ENCODE results near the gene LILRB3.
"Not testable (repeated sequence)": the region's sequence is repeated elsewhere in the genome, so short reads cannot be mapped to it uniquely, and the experiment has no call there.

LILRB3 gene

GRCh38 chr19:54222474-54223276 lies at the start of gene LILRB3:
LILRB3 (minus strand) TSS chr19:54223007; CDS start chr19:54222976, 31 bp downstream.
- not testable (repeated sequence) for H3K9ac ChIP-seq (ENCODE audit: low read length); H3K9me3 ChIP-seq (ENCODE audit: control insufficient read depth, low read depth, low read length); H3K36me3 ChIP-seq (ENCODE audit: control insufficient read depth, low read depth, low read length); H3K4me1 ChIP-seq (ENCODE audit: control insufficient read depth, low read depth, low read length); H3K27me3 ChIP-seq (ENCODE audit: control insufficient read depth, insufficient read depth, low read length); H3K4me3 ChIP-seq (ENCODE audit: low read length); H3K27ac ChIP-seq (ENCODE audit: low read length)

GRCh38 chr19:54272181-54272580 lies 49.4 kb upstream of the LILRB3 start:
- H3K4me1 ChIP-seq (ENCODE audit: control insufficient read depth, low read depth, low read length); H3K4me3 ChIP-seq (ENCODE audit: low read length); H3K27ac ChIP-seq (ENCODE audit: low read length); H3K27me3 ChIP-seq (ENCODE audit: control insufficient read depth, insufficient read depth, low read length); H3K9me3 ChIP-seq (ENCODE audit: control insufficient read depth, low read depth, low read length); H3K36me3 ChIP-seq (ENCODE audit: control insufficient read depth, low read depth, low read length); H3K9ac ChIP-seq (ENCODE audit: low read length): not testable (repeated sequence)

GRCh38 chr19:54271587-54271986 lies 48.8 kb upstream of the LILRB3 start:
- not testable (repeated sequence) for H3K27ac ChIP-seq (ENCODE audit: low read length); H3K9ac ChIP-seq (ENCODE audit: low read length); H3K27me3 ChIP-seq (ENCODE audit: control insufficient read depth, insufficient read depth, low read length); H3K36me3 ChIP-seq (ENCODE audit: control insufficient read depth, low read depth, low read length); H3K4me1 ChIP-seq (ENCODE audit: control insufficient read depth, low read depth, low read length); H3K4me3 ChIP-seq (ENCODE audit: low read length); H3K9me3 ChIP-seq (ENCODE audit: control insufficient read depth, low read depth, low read length)

GRCh38 chr19:54271106-54271505 lies 48.3 kb upstream of the LILRB3 start:
- H3K4me3 ChIP-seq (ENCODE audit: low read length) = no peak overlapping the region
- H3K9ac ChIP-seq (ENCODE audit: low read length) = no peak overlapping the region
- no peaks in the 10 kb centered on the region for H3K4me1 ChIP-seq (ENCODE audit: control insufficient read depth, low read depth, low read length)
- no peak overlapping the region for H3K27ac ChIP-seq (ENCODE audit: low read length)
- no peaks in the 10 kb centered on the region for H3K9me3 ChIP-seq (ENCODE audit: control insufficient read depth, low read depth, low read length)
- H3K36me3 ChIP-seq (ENCODE audit: control insufficient read depth, low read depth, low read length) = no peaks in the 10 kb centered on the region
- H3K27me3 ChIP-seq (ENCODE audit: control insufficient read depth, insufficient read depth, low read length) = peaks cover 4% of the 10 kb centered on the region

- Histone ChIP-seq H3K36me3 (ENCODE audit: control insufficient read depth, low read depth, low read length) (no peaks in the 10 kb centered on the region), H3K4me1 (ENCODE audit: control insufficient read depth, low read depth, low read length) (no peaks in the 10 kb centered on the region), H3K9me3 (ENCODE audit: control insufficient read depth, low read depth, low read length) (no peaks in the 10 kb centered on the region), H3K27ac (ENCODE audit: low read length) (no peak overlapping the region), H3K4me3 (ENCODE audit: low read length) (no peak overlapping the region), H3K9ac (ENCODE audit: low read length) (no peak overlapping the region), H3K27me3 (ENCODE audit: control insufficient read depth, insufficient read depth, low read length) (peaks cover 4% of the 10 kb centered on the region)
Measured at GRCh38 chr19:54268936-54269335, 46.1 kb upstream of the LILRB3 start.

- no peak overlapping the region for H3K9ac ChIP-seq (ENCODE audit: low read length)
- peaks cover 4% of the 10 kb centered on the region for H3K27me3 ChIP-seq (ENCODE audit: control insufficient read depth, insufficient read depth, low read length)
- no peak overlapping the region for H3K4me3 ChIP-seq (ENCODE audit: low read length)
- no peak overlapping the region for H3K27ac ChIP-seq (ENCODE audit: low read length)
- no peaks in the 10 kb centered on the region for H3K36me3 ChIP-seq (ENCODE audit: control insufficient read depth, low read depth, low read length)
- H3K9me3 ChIP-seq (ENCODE audit: control insufficient read depth, low read depth, low read length) = no peaks in the 10 kb centered on the region
- no peaks in the 10 kb centered on the region for H3K4me1 ChIP-seq (ENCODE audit: control insufficient read depth, low read depth, low read length)
Measured at GRCh38 chr19:54266133-54266532, 43.3 kb upstream of the LILRB3 start.

GRCh38 chr19:54262470-54262869 lies 39.7 kb upstream of the LILRB3 start:
- Histone ChIP-seq H3K4me1 (ENCODE audit: control insufficient read depth, low read depth, low read length) (no peaks in the 10 kb centered on the region), H3K9ac (ENCODE audit: low read length) (no peak overlapping the region), H3K27me3 (ENCODE audit: control insufficient read depth, insufficient read depth, low read length) (no peaks in the 10 kb centered on the region), H3K27ac (ENCODE audit: low read length) (no peak overlapping the region), H3K4me3 (ENCODE audit: low read length) (no peak overlapping the region), H3K9me3 (ENCODE audit: control insufficient read depth, low read depth, low read length) (no peaks in the 10 kb centered on the region), H3K36me3 (ENCODE audit: control insufficient read depth, low read depth, low read length) (no peaks in the 10 kb centered on the region)

GRCh38 chr19:54262066-54262465 lies 39.3 kb upstream of the LILRB3 start:
- no peak overlapping the region for H3K4me3 ChIP-seq (ENCODE audit: low read length)
- H3K27me3 ChIP-seq (ENCODE audit: control insufficient read depth, insufficient read depth, low read length) = no peaks in the 10 kb centered on the region
- no peaks in the 10 kb centered on the region for H3K36me3 ChIP-seq (ENCODE audit: control insufficient read depth, low read depth, low read length)
- H3K4me1 ChIP-seq (ENCODE audit: control insufficient read depth, low read depth, low read length) = no peaks in the 10 kb centered on the region
- H3K9ac ChIP-seq (ENCODE audit: low read length) = no peak overlapping the region
- H3K27ac ChIP-seq (ENCODE audit: low read length) = no peak overlapping the region
- no peaks in the 10 kb centered on the region for H3K9me3 ChIP-seq (ENCODE audit: control insufficient read depth, low read depth, low read length)

GRCh38 chr19:54257116-54257480 lies 34.3 kb upstream of the LILRB3 start, which contains the start of gene LILRB5:
LILRB5 (minus strand) TSS chr19:54257273; CDS start chr19:54257193, 80 bp downstream.
- H3K27ac ChIP-seq (ENCODE audit: low read length) = no peak within 1 kb of the TSS
- H3K4me1 ChIP-seq (ENCODE audit: control insufficient read depth, low read depth, low read length) = no peaks in the 10 kb centered on the region
- no peaks in the 10 kb centered on the region for H3K27me3 ChIP-seq (ENCODE audit: control insufficient read depth, insufficient read depth, low read length)
- H3K9ac ChIP-seq (ENCODE audit: low read length) = no peak within 1 kb of the TSS
- H3K4me3 ChIP-seq (ENCODE audit: low read length) = no peak within 1 kb of the TSS
- H3K36me3 ChIP-seq (ENCODE audit: control insufficient read depth, low read depth, low read length) = no peaks in the 10 kb centered on the region
- no peaks in the 10 kb centered on the region for H3K9me3 ChIP-seq (ENCODE audit: control insufficient read depth, low read depth, low read length)

- no peak overlapping the region for H3K27ac ChIP-seq (ENCODE audit: low read length)
- H3K36me3 ChIP-seq (ENCODE audit: control insufficient read depth, low read depth, low read length) = no peaks in the 10 kb centered on the region
Measured at GRCh38 chr19:54256250-54257115, 33.7 kb upstream of the LILRB3 start.

GRCh38 chr19:54255105-54255775 lies 32.4 kb upstream of the LILRB3 start:
- H3K27ac ChIP-seq (ENCODE audit: low read length) = no peak overlapping the region
- H3K9ac ChIP-seq (ENCODE audit: low read length) = no peak overlapping the region
- no peaks in the 10 kb centered on the region for H3K36me3 ChIP-seq (ENCODE audit: control insufficient read depth, low read depth, low read length)
- no peaks in the 10 kb centered on the region for H3K9me3 ChIP-seq (ENCODE audit: control insufficient read depth, low read depth, low read length)
- no peaks in the 10 kb centered on the region for H3K27me3 ChIP-seq (ENCODE audit: control insufficient read depth, insufficient read depth, low read length)
- H3K4me3 ChIP-seq (ENCODE audit: low read length) = no peak overlapping the region
- no peaks in the 10 kb centered on the region for H3K4me1 ChIP-seq (ENCODE audit: control insufficient read depth, low read depth, low read length)

More at GRCh38 chr19:54256250-54257115, 33.7 kb upstream of the LILRB3 start:
- no peak overlapping the region for H3K4me3 ChIP-seq (ENCODE audit: low read length)
- H3K4me1 ChIP-seq (ENCODE audit: control insufficient read depth, low read depth, low read length) = no peaks in the 10 kb centered on the region
- no peak overlapping the region for H3K9ac ChIP-seq (ENCODE audit: low read length)
- H3K9me3 ChIP-seq (ENCODE audit: control insufficient read depth, low read depth, low read length) = no peaks in the 10 kb centered on the region
- no peaks in the 10 kb centered on the region for H3K27me3 ChIP-seq (ENCODE audit: control insufficient read depth, insufficient read depth, low read length)
